Spleen (tissue), 11 donors: Measurements from ENCODE around the gene SLC22A23. TPM values are rescaled to one million over a fixed set of nuclear protein-coding genes. Genes with fewer than 3 reads are reported as not detected.

ENCODE experiments used
- DNase-seq: peaks from one replicate; pipeline ENCODE4 v3.0.0-alpha.2; 2020
- H3K27ac ChIP-seq, 8 donors: fragments of 200-600 bp; sonication (generic) in 7 of 8; 1 replicate in 4 of 8; 2 replicates in 4 of 8; pipeline versions ENCODE4 v1.5.0 to v1.8.0; 2016 to 2021; ENCODE audit warnings: inconsistent platforms in 4 of 8, mild to moderate bottlenecking in 4 of 8, moderate library complexity in 1 of 8
- H3K27me3 ChIP-seq, 7 donors: fragments of 200-600 bp; sonication (generic) in 6 of 7; replicated peaks in 1 of 7; 1 replicate in 4 of 7; 2 replicates in 3 of 7; pipeline versions ENCODE4 v1.5.0 to v1.8.0; 2016 to 2021; ENCODE audit warnings: inconsistent platforms in 3 of 7, mild to moderate bottlenecking in 1 of 7
- H3K36me3 ChIP-seq, 6 donors: fragments of 200-600 bp; sonication (generic) in 5 of 6; 1 replicate in 4 of 6; 2 replicates in 2 of 6; pipeline versions ENCODE4 v1.5.0 to v1.8.0; 2016 to 2021; ENCODE audit warnings: inconsistent platforms in 2 of 6
- H3K4me1 ChIP-seq, 6 donors: fragments of 200-600 bp; sonication (generic) in 5 of 6; 1 replicate in 3 of 6; 2 replicates in 3 of 6; pipeline versions ENCODE4 v1.5.0 to v1.8.0; 2016 to 2021; ENCODE audit warnings: inconsistent platforms in 3 of 6
- H3K4me3 ChIP-seq, 8 donors: fragments of 200-600 bp; sonication (generic) in 7 of 8; 1 replicate in 4 of 8; 2 replicates in 4 of 8; pipeline versions ENCODE4 v1.5.0 to v1.8.0; 2016 to 2021; ENCODE audit warnings: inconsistent platforms in 4 of 8, mild to moderate bottlenecking in 4 of 8, moderate library complexity in 2 of 8
- H3K9me3 ChIP-seq, 8 donors: fragments of 200-600 bp; sonication (generic) in 7 of 8; 1 replicate in 4 of 8; 2 replicates in 4 of 8; pipeline versions ENCODE4 v1.5.0 to v1.8.0; 2016 to 2021; ENCODE audit warnings: inconsistent platforms in 4 of 8
- CTCF ChIP-seq, 11 experiments: fragments of 200-600 bp in 7 of 11; fragments of 450-650 bp in 4 of 11; sonication (generic) in 4 of 11; IDR thresholded peaks in 8 of 11; conservative IDR thresholded peaks in 3 of 11; 1 replicate in 7 of 11; 2 replicates in 4 of 11; pipeline versions ENCODE4 v1.4.0 to v1.8.0; 2016 to 2021; ENCODE audit warnings: antibody characterized with exemption in 11 of 11, inconsistent platforms in 4 of 11, mild to moderate bottlenecking in 1 of 11
- POLR2A ChIP-seq, 3 donors: fragments of 450-650 bp; IDR thresholded peaks; one replicate each; pipeline ENCODE4 v1.5.1; 2017; ENCODE audit warnings: antibody characterized with exemption in 3 of 3, mild to moderate bottlenecking in 1 of 3
- POLR2AphosphoS5 ChIP-seq, 3 donors: sonication (generic); formaldehyde crosslinking; IDR thresholded peaks; one replicate each; pipeline ENCODE4 v1.5.1; 2017; ENCODE audit warnings: antibody characterized with exemption in 3 of 3
- WGBS, 5 donors: extraction: QIAGEN DNeasy Blood & Tissue Kit in 3 of 5; methylation state at CpG; one replicate each; pipeline versions ENCODE4 v1.1.5 to v1.1.7; 2013 to 2018; 5-methylcytosine and 5-hydroxymethylcytosine counted together
- intact Hi-C: fragments of 100-400 bp; cut with DNase I; formaldehyde crosslinking; loops from one replicate; pipeline ENCODE4 v1.15.0; 2023; ENCODE audit warnings: low total_unique reads
- polyA plus RNA-seq, 3 donors: library from polyadenylated mRNA; stranded (reverse); fragments of 200-250 nt; gene quantifications; one replicate each; pipeline ENCODE4 v1.2.1, GENCODE V29; 2013
- total RNA-seq, 7 donors: library from RNA; depleted of rRNA in 3 of 7; stranded (reverse); fragments of >200 nt in 3 of 7; fragmentation: NEBNext Ultra II Directional in 4 of 7; extraction: Animal tissue kit (Norgen Biotek cat#: 25700) in 4 of 7; gene quantifications; one replicate each; pipeline versions ENCODE4 v1.1.0 to v1.2.1, GENCODE V29; 2016 to 2021
- donor health status: healthy with polysubstance abuse.
- donor health status: DM: no; HTN: no; CAD: no; lungs with moderate emphysema.
- donor health status: DM: no; HTN: no; CAD: no.
- donor health status: Bipolar disorder and iron deficiency.
- donor health status: healthy.
- donor health status: DM: no; HTN: no; CAD: no.
- donor health status: DM: yes; HTN: yes; CAD: no.

Gene SLC22A23
- total and polyA plus RNA-seq, 10 donors = 1.9 to 22.6 (median 18.3) TPM

DNA sequence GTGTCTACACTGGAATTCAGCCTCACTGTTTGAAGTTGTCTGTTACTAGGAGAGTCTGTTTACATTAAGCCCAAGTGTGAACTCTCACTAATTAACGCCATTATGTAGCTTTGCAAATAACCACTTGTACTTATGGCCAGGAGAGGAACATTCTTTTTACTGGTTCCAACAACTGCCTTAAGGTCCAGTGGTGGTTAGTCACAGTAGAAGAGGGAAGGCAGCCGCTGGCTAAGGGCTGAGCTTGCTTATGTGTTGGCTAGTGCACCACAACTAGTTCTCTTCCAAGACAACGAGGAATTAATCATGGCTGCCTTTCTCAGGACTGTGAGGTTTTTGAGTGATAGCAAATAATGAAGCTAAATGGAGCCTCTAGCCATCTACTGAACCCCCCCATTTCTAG, 14.9 kb upstream of the SLC22A23 start:
- TF ChIP-seq CTCF (IDR thresholded peaks at IDR 0.05 in 8 of 11, conservative IDR thresholded peaks at IDR 0.05 in 3 of 11) (no peak), POLR2AphosphoS5 (IDR thresholded peaks at IDR 0.05) (no peak), POLR2A (IDR thresholded peaks at IDR 0.05) (no peak)
- peaks cover 0 to 22% (median 0%) of the 10 kb centered on the region in 7 donors for H3K27me3 ChIP-seq
- H3K4me1 ChIP-seq = no peaks in the 10 kb centered on the region
- no peaks in the 10 kb centered on the region for H3K36me3 ChIP-seq
- 89 to 96% (median 92%) methylated on average over 3 of the region's 3 CpGs for WGBS, 5 donors
- H3K27ac ChIP-seq = no peak overlapping the region
- no peak for DNase-seq
- no peak overlapping the region for H3K4me3 ChIP-seq
- no peaks in the 10 kb centered on the region for H3K9me3 ChIP-seq
- intact Hi-C loops = no loop called here

DNA sequence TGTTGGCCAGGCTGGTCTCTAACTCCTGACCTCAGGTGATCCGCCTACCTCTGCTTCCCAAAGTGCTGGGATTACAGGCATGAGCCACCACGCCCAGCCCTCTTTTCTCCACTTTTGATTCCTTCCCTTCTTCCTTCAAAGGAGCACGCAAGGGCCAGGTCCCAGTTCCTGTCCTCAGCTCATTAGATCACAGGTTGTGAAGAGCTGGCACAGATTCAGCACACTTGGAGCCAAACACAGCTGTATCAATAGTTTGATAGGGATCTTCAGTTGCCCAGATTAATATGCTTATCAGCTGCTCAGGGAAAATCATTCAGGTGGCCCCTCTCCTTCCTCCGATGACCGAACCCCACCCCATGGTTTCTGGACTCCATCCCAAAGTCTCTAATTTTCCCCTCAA, 14.4 kb upstream of the SLC22A23 start:
- H3K27ac ChIP-seq = no peak overlapping the region
- H3K4me1 ChIP-seq = no peaks in the 10 kb centered on the region
- WGBS, 5 donors = 80 to 92% (median 89%) methylated on average over 5 of the region's 5 CpGs
- no peaks in the 10 kb centered on the region for H3K9me3 ChIP-seq
- DNase-seq = no peak
- H3K27me3 ChIP-seq = peaks cover 0 to 22% (median 0%) of the 10 kb centered on the region in 7 donors
- intact Hi-C loops = no loop called here
- no peak overlapping the region for H3K4me3 ChIP-seq
- H3K36me3 ChIP-seq = no peaks in the 10 kb centered on the region
- no peak for TF ChIP-seq POLR2AphosphoS5 (IDR thresholded peaks at IDR 0.05)
- TF ChIP-seq POLR2A (IDR thresholded peaks at IDR 0.05) = no peak
- no peak for TF ChIP-seq CTCF (IDR thresholded peaks at IDR 0.05 in 8 of 11, conservative IDR thresholded peaks at IDR 0.05 in 3 of 11)

- H3K36me3 ChIP-seq = no peaks in the 10 kb centered on the region
- TF ChIP-seq POLR2AphosphoS5 (IDR thresholded peaks at IDR 0.05) (no peak), CTCF (IDR thresholded peaks at IDR 0.05 in 8 of 11, conservative IDR thresholded peaks at IDR 0.05 in 3 of 11) (no peak), POLR2A (IDR thresholded peaks at IDR 0.05) (no peak)
- peaks cover 0 to 9% (median 0%) of the 10 kb centered on the region in 7 donors for H3K27me3 ChIP-seq
- intact Hi-C loops = no loop called here
- H3K27ac ChIP-seq = no peak overlapping the region
- DNase-seq = no peak
- 85 to 94% (median 92%) methylated on average over 9 of the region's 9 CpGs for WGBS, 5 donors
- H3K9me3 ChIP-seq = no peaks in the 10 kb centered on the region
- H3K4me1 ChIP-seq = no peaks in the 10 kb centered on the region
- H3K4me3 ChIP-seq = no peak overlapping the region
Measured at GRCh38 chr6:3468585-3468984, 11.7 kb upstream of the SLC22A23 start.

DNA sequence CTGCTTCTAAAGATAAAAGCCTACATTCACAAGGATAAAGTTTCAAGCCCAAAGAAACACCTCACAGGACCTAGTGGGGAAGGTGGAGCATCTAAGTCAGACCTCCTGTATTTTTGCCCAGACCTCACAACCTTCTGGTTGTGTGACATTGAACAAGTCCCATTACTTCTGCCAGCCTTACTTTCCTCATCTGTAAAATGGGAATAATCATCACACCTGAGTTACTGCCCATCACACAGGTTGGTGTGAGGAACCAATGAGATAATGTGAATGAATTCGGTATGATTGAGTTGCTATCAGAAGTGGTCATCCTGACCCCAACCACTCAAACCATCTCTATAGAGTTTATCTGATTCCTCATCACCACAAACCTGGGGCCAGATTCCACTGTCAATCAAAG, 11.1 kb upstream of the SLC22A23 start:
- DNase-seq = no peak
- no peak for TF ChIP-seq CTCF (IDR thresholded peaks at IDR 0.05 in 8 of 11, conservative IDR thresholded peaks at IDR 0.05 in 3 of 11)
- TF ChIP-seq POLR2A (IDR thresholded peaks at IDR 0.05) = no peak
- TF ChIP-seq POLR2AphosphoS5 (IDR thresholded peaks at IDR 0.05) = no peak

More for the DNA sequence above, 11.1 kb upstream of the SLC22A23 start:
- Histone ChIP-seq H3K27ac (no peak overlapping the region), H3K27me3 (peaks cover 0 to 3% (median 0%) of the 10 kb centered on the region in 7 donors), H3K9me3 (no peaks in the 10 kb centered on the region), H3K36me3 (no peaks in the 10 kb centered on the region), H3K4me1 (no peaks in the 10 kb centered on the region), H3K4me3 (no peak overlapping the region)
- WGBS, 5 donors = 40 to 96% (median 89%) methylated on average over 1 of the region's 1 CpG
- intact Hi-C loops = no loop called here
